NT2/D1 (cell line): Measurements from ENCODE around the gene DNAH8.

Source experiments
- SUZ12 ChIP-seq: IDR thresholded peaks from 2 replicates; pipeline ENCODE4 v1.6.1; 2011; ENCODE audit not compliant: insufficient read length, insufficient read depth; ENCODE audit errors: extremely low read depth
- YY1 ChIP-seq: IDR thresholded peaks from 2 replicates; pipeline ENCODE4 v1.6.1; 2011; ENCODE audit not compliant: insufficient read length, insufficient read depth

DNA sequence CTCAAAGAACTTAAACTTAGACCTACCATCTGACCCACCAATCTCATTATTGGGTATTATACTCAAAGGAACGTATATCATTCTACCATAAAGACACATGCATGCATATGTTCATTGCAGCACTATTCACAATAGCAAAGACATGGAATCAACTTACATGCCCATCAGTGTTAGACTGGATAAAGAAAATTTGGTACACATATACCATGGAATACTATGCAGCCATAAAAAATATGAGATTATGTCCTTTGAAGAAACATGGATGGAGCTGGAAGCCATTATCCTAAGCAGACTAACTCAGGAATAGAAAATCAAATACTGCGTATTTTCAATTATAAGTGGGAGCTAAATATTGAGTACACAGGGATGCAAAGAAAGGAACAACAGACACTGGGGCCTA is 167.0 kb downstream of the DNAH8 start:
- TF ChIP-seq YY1 = no peak
- TF ChIP-seq SUZ12 = no peak
